GM18519 (cell line): ENCODE results near the gene PPP2R2B.
"Not testable (repeated sequence)": the region's sequence is repeated elsewhere in the genome, so short reads cannot be mapped to it uniquely, and the experiment has no call there.

Experiments used
- ATAC-seq: cut with Tn5 transposase; IDR thresholded peaks from one replicate; pipeline ENCODE4 v1.9.1; 2021; ENCODE audit warnings: mild to moderate bottlenecking, moderate library complexity; ENCODE audit not compliant: unreplicated experiment, low FRiP score

PPP2R2B gene

DNA sequence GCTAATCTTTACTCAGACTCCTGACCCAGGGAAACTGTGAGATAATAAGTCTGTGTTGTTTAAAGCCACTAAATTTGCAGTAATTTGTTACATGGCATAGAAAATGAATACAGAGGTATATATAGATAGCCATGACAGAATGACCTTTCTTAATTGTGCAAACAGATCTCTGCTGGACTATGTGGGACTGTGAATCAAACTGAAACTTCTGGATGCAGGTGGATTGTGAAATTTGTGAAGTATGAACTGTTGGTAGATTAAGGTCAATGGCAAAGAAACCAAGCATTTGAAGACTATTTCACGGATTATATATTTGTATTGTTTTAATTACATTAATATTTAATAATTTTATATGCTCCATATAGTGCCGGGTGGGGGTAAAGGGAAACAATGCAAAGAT is 310.4 kb downstream of the PPP2R2B start:
- ATAC-seq: no peak

DNA sequence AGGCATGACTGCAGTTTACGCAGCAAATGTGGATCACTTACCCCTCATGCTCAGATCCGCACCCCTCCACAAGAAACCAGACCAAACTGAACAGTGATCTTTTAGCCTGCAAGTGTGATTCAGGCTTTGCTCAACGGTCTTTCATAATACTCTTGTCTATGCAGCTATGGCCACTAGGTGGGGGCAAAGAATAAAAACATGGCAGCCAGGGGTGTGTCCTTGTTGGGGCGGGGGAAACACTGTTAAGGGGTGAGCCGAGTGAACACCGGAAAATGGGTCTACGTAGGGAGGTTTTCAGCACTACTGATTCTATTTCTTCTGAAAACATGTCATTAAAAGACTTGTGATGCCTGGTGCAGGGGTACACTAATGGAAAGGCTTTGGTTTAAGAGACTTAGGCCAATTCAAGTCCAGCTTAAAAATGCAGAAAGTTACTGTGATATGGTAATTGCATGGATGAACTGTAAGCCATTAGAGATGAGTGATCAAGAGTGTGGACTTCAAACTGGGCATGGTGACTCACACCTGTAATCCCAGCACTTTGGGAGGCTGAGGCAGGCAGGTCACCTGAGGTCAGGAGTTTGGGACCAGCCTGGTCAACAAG is 312.7 kb downstream of the PPP2R2B start:
- ATAC-seq: peak; percentile 86

GRCh38 chr5:146564007-146564762 is 314.4 kb downstream of the PPP2R2B start:
- no peak for ATAC-seq

DNA sequence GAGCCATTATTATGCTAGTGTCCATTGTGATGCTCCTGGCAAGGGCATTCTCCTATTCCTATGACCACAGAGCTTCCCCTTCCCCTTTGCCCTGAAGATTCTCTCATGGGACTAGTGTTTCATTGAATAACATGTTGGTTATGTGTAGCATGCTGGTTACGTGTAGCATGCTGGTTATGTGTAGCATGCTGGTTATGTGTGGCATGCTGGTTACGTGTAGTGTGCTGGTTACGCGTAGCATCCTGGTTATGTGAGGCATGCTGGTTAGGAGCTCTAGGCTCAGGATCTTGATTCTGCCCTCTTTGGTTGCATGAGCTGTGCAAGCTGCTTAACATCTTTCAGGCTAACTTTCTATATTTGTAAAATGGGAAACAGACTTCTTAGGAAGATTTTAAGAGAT is 316.1 kb downstream of the PPP2R2B start:
- no peak for ATAC-seq

DNA sequence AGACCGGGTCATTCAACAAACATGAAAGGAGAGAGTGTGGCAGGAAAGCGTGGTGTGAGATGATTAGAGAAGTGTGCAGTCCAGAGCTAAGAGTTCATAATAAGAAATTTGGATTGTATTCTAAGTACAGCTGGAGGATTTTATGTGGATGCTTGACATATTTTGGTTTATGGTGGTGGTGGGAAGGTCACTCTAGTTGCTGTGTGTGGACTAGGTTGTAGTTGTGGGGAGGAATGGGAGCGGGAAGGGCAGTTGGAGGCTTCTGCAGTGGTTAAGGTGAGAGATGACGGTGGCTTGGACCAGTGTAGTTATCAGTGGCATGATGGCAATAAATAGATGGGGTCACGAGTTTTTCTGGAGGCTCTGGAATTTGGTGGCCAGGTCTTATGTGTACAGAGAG is 316.8 kb downstream of the PPP2R2B start:
- ATAC-seq: no peak

DNA sequence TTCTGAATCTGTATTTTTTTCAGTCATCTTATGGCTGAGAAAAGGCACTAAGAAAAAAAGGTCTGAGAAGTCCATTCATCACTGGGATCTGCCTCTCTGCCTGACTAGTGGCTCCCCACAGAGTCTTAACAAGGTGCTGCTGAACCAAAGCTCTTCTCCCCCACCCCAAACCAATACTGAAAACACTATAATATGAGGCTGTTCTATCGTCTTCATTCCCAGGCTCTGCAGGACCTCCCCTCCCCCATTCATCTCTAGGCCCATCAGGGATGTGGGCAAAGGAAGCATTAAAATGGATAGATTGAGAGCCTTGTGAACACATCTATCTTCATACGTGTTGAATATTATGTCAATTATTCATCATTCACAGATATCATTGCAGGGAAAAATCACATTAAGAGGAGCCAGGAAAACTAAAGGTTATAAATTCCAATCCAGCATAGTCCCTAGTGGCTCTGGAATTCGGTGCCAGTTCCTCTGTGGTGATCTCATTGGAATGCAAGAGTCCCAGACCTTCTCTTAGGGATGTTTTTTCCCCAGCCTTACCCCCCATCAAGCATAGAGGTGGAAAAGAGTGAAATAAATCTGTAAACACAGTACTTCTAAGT is 318.2 kb downstream of the PPP2R2B start:
- ATAC-seq: no peak

GRCh38 chr5:146556884-146557283 is 321.7 kb downstream of the PPP2R2B start:
- ATAC-seq: not testable (repeated sequence)

- ATAC-seq: no peak
These were observed 325.1 kb downstream of the PPP2R2B start for GRCh38 chr5:146553446-146553845.

- no peak for ATAC-seq
These were observed 328.9 kb downstream of the PPP2R2B start for GRCh38 chr5:146549615-146550014.

DNA sequence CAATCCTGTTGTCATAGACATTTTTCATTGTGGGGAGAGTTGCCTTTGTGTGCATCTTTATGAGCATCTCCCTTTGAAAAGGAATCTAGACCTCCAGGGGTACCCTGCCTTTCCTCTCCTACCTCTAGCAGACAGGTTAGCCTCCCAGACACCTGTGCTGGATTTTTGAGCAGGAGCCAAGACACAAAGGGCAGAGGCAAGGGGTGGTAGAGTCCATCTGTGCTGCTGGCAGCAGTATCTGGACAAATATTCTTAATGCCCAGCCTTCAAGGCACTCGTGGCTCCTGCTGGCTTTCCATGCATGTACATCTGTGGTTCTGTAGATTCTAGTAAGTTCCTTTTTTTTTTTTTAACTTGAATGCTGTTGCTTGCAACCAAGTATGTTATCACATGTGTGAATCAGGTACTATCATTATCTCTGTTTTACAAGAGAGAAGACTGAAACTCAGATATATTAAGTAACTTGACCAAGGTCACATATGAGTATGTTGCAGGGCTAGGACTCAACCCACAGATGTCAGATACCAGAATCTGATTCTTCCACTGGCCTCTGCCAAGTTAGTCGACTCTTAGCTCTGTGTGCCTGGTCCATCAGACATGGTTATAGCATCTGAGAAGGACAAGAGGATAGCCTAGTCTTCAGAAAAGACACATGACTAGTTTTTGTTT is 329.6 kb downstream of the PPP2R2B start:
- ATAC-seq: peak; percentile 46

- ATAC-seq: no peak
These were observed 334.3 kb downstream of the PPP2R2B start for GRCh38 chr5:146544232-146544631.

DNA sequence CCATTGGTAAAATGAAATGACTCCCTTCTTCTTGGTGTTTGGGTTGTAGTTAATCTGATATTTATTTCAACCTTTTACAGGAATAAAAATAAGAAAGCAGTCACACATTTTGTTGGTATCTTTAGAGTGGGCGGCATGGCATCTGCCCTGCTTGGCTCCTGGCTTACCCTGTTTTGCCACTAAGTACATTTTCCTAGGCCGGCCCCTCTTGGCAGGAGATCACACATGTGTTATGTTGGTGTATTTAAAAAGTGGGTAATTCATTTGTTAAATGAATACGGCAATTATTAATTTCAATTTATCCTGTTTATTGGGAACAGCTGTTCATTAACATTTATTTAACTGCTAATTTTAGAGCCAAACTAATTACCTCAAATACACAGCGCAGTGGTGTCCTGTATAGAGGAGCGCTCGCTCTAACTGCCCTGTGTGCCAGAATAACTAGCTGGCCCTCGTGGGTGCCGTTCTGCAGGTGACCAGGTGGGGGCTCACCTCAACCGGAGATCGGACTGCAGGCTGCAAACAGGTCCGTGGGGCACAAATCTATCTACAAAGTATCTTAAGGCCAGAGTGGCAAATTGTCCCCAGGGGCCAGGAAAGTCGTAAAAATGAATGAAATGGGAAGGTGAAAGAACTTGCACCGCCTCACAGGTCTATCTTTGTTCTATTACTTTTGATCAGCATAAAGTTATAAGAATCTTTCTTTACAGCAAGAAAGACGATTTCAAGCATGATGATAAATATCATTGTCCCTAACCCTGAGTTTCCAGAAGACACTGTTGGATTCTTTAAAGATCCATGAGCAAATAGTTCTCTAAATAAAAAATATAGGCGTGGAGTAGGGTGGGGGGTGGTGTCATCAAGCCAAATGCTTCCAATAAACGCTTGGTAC is 336.4 kb downstream of the PPP2R2B start:
- peak; percentile 98 for ATAC-seq

- ATAC-seq: no peak
These were observed 338.1 kb downstream of the PPP2R2B start for GRCh38 chr5:146540414-146540813.

DNA sequence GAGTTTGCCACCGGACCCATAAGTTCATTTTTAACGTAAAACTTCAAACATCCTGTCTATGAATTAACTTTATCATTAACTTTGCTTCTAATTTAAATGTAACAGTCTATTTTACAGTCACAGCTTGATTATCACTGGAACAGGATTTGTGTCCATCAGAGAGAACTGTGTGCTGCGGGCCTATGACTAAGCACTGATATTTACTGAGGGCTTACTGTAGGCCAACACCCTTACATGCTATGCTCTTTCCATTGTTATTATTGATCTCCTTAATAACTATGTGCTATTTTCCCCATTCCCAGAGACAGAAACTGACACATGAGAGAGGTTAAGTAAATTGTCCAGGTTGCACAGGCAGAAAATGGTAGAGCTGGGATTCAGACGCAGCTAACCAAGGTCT is 338.6 kb downstream of the PPP2R2B start:
- ATAC-seq: no peak

GRCh38 chr5:146538432-146538831 is 340.1 kb downstream of the PPP2R2B start:
- ATAC-seq: no peak

DNA sequence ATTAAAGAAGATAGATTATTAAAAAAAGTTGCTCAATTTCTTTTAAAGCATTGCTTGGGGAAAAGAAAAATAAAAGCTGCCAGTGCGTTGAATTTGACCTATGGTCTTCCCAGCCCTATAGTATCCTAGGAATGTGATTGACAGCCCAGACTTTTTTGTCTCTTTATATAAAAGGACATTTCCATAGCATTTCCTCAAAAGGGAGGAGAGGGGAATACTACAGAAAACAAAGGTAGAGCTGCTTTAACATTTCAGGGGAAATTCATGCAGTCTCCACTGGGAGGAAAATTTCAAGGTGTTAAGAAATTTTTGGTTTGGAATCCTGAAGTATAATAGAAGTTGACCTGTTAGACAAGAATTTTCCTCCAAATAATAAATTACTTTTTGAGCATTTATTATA is 344.7 kb downstream of the PPP2R2B start:
- no peak for ATAC-seq

DNA sequence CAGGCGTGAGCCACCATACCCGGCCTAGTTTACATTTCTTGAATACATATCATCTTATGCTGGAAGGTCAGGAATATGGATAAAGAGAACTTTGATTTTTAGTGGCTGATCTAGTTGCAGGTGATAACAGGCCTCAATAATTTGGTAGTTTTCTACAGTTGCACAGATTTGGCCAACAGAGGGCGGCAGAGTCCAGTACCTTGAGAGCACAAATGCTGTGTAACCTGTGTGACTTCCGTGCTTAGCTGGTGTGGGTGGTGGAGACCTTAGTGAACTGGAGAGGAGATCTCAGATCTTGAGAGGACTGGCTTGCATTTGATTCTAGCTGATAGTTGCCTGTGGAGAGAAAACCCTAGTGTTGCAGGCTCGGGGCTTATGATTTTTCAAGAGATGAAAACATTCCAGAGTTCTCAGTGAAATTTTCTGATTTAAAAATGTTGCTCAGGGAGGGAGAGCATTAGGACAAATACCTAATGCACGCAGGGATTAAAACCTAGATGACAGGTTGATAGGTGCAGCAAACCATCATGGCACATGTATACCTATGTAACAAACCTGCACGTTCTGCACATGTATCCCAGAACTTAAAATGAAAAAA is 345.2 kb downstream of the PPP2R2B start:
- peak; percentile 98 for ATAC-seq
